ENCODE measurements around the gene TMCC1.

- TF ChIP-seq CTCF (IDR thresholded peaks at IDR 0.05) (no peak), EZH2 (IDR thresholded peaks at IDR 0.05; ENCODE audit: borderline replicate concordance, insufficient read depth, low read depth, low read length, poor library complexity, severe bottlenecking) (no peak)
Measured at GRCh38 chr3:129938140-129938930, 44.8 kb upstream of the TMCC1 start.

Data from B cell (primary cell).